CD4-positive, alpha-beta T cell treated with Interleukin-21 for 1 hour (primary cell): Measurements from ENCODE around the gene EDAR.

Experiments used
- DNase-seq: peaks from one replicate; pipeline ENCODE4 v3.0.0-alpha.2; 2020

EDAR gene

DNA sequence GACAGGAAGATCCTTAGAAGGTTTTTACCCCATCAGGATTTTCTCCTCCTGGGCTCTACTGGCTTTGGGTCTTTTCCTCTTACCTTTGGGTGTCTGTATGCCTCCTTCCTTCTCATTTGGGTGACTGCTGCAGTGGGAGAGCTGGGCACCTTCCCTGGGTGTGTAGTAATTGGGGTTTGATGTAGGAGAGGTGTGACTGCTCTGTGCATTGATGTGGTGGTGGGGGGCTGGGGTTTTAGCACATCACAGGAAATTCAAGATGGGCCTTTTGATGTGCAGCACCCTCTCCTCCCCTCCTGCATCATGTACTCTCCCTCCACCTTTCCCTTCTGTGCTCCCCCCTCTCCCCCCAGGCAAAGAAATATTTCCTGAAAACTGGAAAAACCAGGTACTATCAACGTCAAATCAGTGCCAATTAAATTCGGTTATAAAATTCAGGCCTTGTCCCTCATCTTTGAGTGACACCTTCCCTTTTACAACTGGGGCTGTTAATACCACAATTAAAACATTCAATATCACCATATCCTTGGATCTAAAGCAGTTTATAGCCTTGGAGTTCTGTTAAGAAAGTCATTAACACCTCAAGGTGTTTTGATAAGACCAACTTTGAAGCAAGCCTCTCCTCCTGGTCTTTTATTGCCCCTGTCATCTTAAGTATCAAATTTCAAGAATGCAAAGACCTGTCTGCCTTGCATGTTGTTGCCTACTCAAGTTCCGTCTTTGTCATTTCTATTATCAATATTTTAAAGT is 23.3 kb downstream of the EDAR start:
- DNase-seq = peak; percentile 57

GRCh38 chr2:108963057-108963456 is 26.0 kb downstream of the EDAR start:
- no peak for DNase-seq

- no peak for DNase-seq
Observed at GRCh38 chr2:108961796-108962195, 27.2 kb downstream of the EDAR start.

DNA sequence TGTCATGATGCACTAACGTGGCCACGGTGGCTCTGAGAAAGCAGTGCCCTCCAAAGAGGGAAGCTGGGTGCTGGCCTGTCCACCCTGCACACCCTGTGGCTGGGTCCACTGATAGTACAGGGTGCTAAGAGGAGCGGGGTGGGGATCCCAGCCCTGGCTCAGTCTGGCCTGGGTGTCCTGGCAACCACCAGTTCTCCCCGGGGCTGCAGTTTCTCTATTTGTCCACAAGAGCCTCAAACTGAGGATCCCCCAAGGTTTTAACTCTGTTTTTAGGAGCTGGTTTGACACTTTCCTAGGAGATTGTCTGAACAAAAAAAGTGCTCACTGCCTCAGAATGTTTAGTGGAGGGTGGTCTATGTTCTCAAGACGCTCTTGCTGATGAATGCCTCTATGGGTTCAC is 29.0 kb downstream of the EDAR start:
- no peak for DNase-seq

DNA sequence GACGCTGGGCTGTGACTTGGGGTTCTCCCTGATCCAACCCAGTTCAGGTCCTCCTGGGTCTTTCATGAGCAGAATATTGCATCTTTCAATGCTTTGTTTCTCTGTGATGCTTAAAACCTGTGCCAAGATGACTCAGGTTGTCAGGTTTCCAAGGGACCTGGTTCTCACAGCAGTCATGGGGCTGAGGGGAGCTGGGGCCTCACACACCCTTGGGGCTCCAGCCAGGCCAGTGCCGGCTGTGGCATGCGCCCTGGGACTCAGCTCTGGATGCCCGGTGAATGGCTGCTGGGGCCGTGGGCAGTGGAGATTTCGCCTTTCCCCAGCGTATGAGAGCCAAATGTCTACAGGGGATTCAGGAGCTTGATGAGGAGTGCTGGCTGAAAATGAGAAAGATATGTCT is 29.6 kb downstream of the EDAR start:
- DNase-seq = no peak

GRCh38 chr2:108958632-108959341 is 30.2 kb downstream of the EDAR start:
- no peak for DNase-seq

- no peak for DNase-seq
Observed at GRCh38 chr2:108958002-108958401, 31.0 kb downstream of the EDAR start.

DNA sequence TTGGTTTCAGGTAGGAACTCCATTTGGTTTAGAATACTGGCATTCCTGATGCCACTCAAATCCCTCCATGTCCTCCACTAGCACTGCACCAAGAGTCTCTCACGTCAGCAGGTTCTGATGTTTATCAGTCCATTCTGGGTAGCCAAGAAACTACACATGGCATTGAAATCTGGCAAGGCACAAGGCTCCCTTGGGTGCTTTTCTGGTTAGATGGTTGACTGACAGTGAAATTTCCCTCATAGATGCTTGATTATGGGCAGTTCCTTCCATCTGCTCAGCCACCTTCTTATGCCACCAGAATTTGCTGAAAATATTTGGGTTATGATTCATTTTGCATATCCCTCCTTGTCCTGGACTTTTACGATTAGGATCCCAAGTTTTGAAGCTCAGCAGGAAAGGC is 32.6 kb downstream of the EDAR start:
- no peak for DNase-seq

GRCh38 chr2:108950369-108951135 is 38.5 kb downstream of the EDAR start:
- no peak for DNase-seq

- DNase-seq = no peak
Observed at GRCh38 chr2:108949316-108950239, 39.4 kb downstream of the EDAR start.

DNA sequence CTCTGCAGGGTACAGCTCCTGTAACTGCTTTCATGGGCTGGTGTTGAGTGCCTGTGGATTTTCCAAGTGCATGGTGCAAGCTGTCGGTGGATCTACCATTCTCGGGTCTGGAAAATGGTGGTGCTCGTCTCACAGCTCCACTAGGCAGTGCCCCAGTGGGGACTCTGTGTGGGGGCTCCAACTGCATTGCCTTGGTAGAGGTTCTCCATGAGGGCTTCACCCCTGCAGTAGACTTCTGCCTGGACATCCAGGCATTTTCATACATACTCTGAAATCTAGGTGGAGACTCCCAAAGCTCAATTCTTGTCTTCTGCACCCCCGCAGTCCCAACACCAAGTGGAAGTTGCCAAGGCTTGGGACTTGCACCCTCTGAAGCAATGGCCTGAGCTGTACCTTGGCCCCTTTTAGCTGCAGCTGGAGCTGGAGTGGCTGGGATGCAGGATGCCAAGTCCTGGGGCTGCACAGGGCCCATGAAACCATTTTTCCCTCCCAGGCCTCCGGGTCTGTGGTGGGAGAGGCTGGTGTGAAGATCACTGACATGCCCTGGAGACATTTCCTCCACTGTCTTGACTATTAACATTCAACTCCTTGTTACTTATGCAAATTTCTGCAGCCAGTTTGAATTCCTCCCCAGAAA is 41.6 kb downstream of the EDAR start:
- no peak for DNase-seq

DNA sequence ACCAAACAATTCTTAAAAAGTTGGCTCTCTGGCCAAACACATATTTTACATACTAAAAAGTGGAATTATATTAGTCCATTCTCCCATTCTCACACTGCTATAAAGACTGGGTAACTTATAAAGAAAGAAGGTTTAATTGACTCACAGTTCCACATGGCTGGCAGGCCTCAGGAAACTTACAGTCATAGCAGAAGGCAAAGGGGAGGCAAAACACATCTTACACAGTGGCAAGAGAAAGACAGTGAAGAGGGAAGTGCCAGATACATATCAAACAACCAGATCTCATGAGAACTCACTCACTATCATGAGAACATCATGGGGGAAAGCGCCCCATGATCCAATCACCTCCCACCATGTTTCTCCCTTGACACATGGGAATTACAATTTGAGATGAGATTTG is 42.6 kb downstream of the EDAR start:
- no peak for DNase-seq

- DNase-seq = no peak
Observed at GRCh38 chr2:108945969-108946368, 43.1 kb downstream of the EDAR start.

DNA sequence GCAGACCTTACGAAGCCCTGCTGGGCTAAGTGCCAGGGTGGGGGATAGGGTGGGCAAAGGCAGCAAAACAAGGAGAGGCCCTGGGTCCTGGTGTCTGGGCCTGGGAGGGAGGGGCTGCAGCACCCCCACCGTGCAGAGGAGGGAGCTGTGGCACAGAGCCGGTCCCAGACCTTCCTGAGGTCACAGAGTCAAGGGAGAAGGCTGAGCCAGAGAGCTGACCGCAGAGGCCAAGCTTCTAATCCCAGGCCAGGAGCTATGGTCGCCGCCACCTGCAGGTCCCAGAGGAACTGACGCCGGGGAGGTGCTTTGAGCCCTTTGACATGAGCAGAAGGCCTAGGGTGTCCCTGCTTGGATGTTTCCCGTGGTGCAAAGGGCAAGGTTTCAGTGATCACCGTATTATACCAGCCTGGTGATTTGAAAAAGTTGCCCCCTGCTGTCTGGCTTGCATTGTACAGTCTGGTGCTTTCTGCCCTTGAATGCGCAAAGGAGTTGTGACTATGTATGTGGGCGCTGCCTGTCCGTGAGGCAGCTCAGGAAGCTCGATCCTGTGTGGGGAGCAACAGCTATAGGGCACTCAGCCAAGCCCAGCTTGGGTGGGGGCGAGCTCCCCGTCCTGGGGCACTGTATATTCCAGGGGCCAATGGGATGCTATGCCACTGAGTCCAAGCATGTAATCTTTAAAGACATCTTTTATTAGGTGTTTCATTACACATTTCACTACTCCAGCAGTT is 44.3 kb downstream of the EDAR start:
- no peak for DNase-seq

GRCh38 chr2:108943751-108944150 is 45.3 kb downstream of the EDAR start:
- no peak for DNase-seq

- no peak for DNase-seq
Observed at GRCh38 chr2:108942888-108943287, 46.1 kb downstream of the EDAR start.

DNA sequence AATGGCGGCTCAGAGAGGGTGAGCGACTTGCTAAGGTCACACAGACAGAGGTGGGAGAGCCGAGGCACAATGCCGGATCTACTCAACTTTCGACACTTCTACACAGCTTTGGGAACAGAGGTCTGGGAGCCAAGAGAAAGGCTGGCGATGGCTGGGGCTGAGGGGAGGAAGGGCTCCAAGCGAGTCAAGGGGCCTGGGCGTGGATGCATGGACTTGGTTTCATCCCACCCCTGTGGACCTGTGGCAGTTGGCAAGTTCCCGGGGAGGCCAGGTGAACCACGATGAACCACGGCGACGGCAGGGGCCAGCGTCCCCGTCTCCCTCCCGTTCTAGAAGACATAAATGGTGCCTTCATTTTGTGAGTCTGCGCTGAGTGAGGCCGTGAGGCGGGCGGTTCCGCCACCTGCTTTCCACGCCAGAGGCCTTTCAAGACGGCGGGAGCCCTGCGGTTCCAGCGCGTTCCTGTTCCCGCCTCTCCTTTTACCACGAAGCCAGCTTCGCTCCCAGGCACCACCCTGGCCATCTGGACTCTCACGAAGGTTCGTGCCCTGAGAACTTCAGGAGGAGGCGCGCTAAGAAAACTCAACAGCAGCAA is 46.7 kb downstream of the EDAR start:
- no peak for DNase-seq

- DNase-seq = no peak
Observed at GRCh38 chr2:108941767-108942166, 47.3 kb downstream of the EDAR start.

GRCh38 chr2:108941161-108941665 is 47.8 kb downstream of the EDAR start:
- DNase-seq = no peak

GRCh38 chr2:108940156-108940555 is 48.9 kb downstream of the EDAR start:
- no peak for DNase-seq
